ENCODE measurements around the gene LIMS2. TPM values are rescaled to one million over a fixed set of nuclear protein-coding genes. Genes with fewer than 3 reads are reported as not detected.

Gene LIMS2
- total RNA-seq, result 10 to 100 TPM in 1 of 2 donors, 1 to 10 TPM in 1; 8.1 to 15.5 TPM

- no peak for ATAC-seq
- no peaks in the 10 kb centered on the region for H3K9me3 Mint-ChIP-seq
These were observed at the start of gene LIMS2 for GRCh38 chr2:127675331-127676261. TSS of gene LIMS2 (minus strand) at chr2:127675530. CDS start at chr2:127675024, 506 bp downstream.

GRCh38 chr2:127722807-127723206, 47.5 kb upstream of the LIMS2 start:
- H3K27ac Mint-ChIP-seq, result no peak overlapping the region
- ATAC-seq (no peak), DNase-seq (ENCODE audit: low spot score in 2 of 2) (no peak)
- H3K36me3 Mint-ChIP-seq, result peaks cover 16 to 27% of the 10 kb centered on the region in 2 donors
- H3K9me3 Mint-ChIP-seq, result no peaks in the 10 kb centered on the region

More at GRCh38 chr2:127675331-127676261, at the start of gene LIMS2:
- DNase-seq (ENCODE audit: low spot score in 2 of 2), result no peak
- Mint-ChIP-seq H3K36me3 (no peaks in the 10 kb centered on the region), H3K27ac (no peak within 1 kb of the TSS)

- DNase-seq (ENCODE audit: low spot score in 2 of 2), result no peak
- Mint-ChIP-seq H3K36me3 (peaks cover 16 to 27% of the 10 kb centered on the region in 2 donors), H3K9me3 (no peaks in the 10 kb centered on the region), H3K27ac (peak overlapping the region in 1 of 2 donors; percentile 66)
- peak; percentile 42 to 52 for ATAC-seq
These were observed 46.6 kb upstream of the LIMS2 start for GRCh38 chr2:127721978-127722355.

- peaks cover 19 to 22% of the 10 kb centered on the region in 2 donors for H3K36me3 Mint-ChIP-seq
- DNase-seq (ENCODE audit: low spot score in 2 of 2), result no peak
- peak overlapping the region in 1 of 2 donors; percentile 66 for H3K27ac Mint-ChIP-seq
- peak in 1 of 2 donors; percentile 77 for ATAC-seq
- no peaks in the 10 kb centered on the region for H3K9me3 Mint-ChIP-seq
These were observed 46.1 kb upstream of the LIMS2 start for GRCh38 chr2:127721311-127721977.

GRCh38 chr2:127719301-127720218, 44.2 kb upstream of the LIMS2 start:
- Mint-ChIP-seq H3K36me3 (peaks cover 13 to 15% of the 10 kb centered on the region in 2 donors), H3K27ac (no peak overlapping the region), H3K9me3 (no peaks in the 10 kb centered on the region)
- DNase-seq (ENCODE audit: low spot score in 2 of 2) (no peak), ATAC-seq (peak in 1 of 2 donors; percentile 16)

GRCh38 chr2:127718271-127718670, 42.9 kb upstream of the LIMS2 start:
- no peak for ATAC-seq

GRCh38 chr2:127715778-127716449, 40.6 kb upstream of the LIMS2 start:
- H3K9me3 Mint-ChIP-seq, result no peaks in the 10 kb centered on the region
- ATAC-seq (no peak), DNase-seq (ENCODE audit: low spot score in 2 of 2) (no peak)
- peaks cover 0 to 4% of the 10 kb centered on the region in 2 donors for H3K36me3 Mint-ChIP-seq
- H3K27ac Mint-ChIP-seq, result peak overlapping the region; percentile 8 to 31

More at GRCh38 chr2:127718271-127718670, 42.9 kb upstream of the LIMS2 start:
- Mint-ChIP-seq H3K36me3 (peaks cover 10 to 13% of the 10 kb centered on the region in 2 donors), H3K27ac (no peak overlapping the region), H3K9me3 (no peaks in the 10 kb centered on the region)
- DNase-seq (ENCODE audit: low spot score in 2 of 2), result no peak

- Mint-ChIP-seq H3K36me3 (peaks cover 0 to 4% of the 10 kb centered on the region in 2 donors), H3K27ac (peak overlapping the region in 1 of 2 donors; percentile 8), H3K9me3 (no peaks in the 10 kb centered on the region)
- ATAC-seq (no peak), DNase-seq (ENCODE audit: low spot score in 2 of 2) (no peak)
These were observed 38.2 kb upstream of the LIMS2 start for GRCh38 chr2:127713562-127713961.

- Mint-ChIP-seq H3K27ac (no peak overlapping the region), H3K36me3 (peaks cover 0 to 4% of the 10 kb centered on the region in 2 donors), H3K9me3 (no peaks in the 10 kb centered on the region)
- ATAC-seq, result no peak
- no peak for DNase-seq (ENCODE audit: low spot score in 2 of 2)
These were observed 37.7 kb upstream of the LIMS2 start for GRCh38 chr2:127712999-127713398.

GRCh38 chr2:127709336-127709735, 34.0 kb upstream of the LIMS2 start:
- DNase-seq (ENCODE audit: low spot score in 2 of 2) (no peak), ATAC-seq (no peak)
- H3K36me3 Mint-ChIP-seq, result peaks cover 7 to 19% of the 10 kb centered on the region in 2 donors
- no peaks in the 10 kb centered on the region for H3K9me3 Mint-ChIP-seq
- H3K27ac Mint-ChIP-seq, result no peak overlapping the region

- H3K27ac Mint-ChIP-seq, result peak overlapping the region in 1 of 2 donors; percentile 65
- peaks cover 7 to 20% of the 10 kb centered on the region in 2 donors for H3K36me3 Mint-ChIP-seq
- no peaks in the 10 kb centered on the region for H3K9me3 Mint-ChIP-seq
- DNase-seq (ENCODE audit: low spot score in 2 of 2) (no peak), ATAC-seq (peak in 1 of 2 donors; percentile 16)
These were observed 32.7 kb upstream of the LIMS2 start for GRCh38 chr2:127707890-127708648.

- no peak for ATAC-seq
- H3K36me3 Mint-ChIP-seq, result peaks cover 16 to 30% of the 10 kb centered on the region in 2 donors
- no peaks in the 10 kb centered on the region for H3K9me3 Mint-ChIP-seq
- H3K27ac Mint-ChIP-seq, result peak overlapping the region; percentile 36 to 50
- DNase-seq (ENCODE audit: low spot score in 2 of 2), result no peak
These were observed 31.1 kb upstream of the LIMS2 start for GRCh38 chr2:127706215-127706990.

- DNase-seq (ENCODE audit: low spot score in 2 of 2), result no peak
- ATAC-seq, result no peak
- Mint-ChIP-seq H3K9me3 (no peaks in the 10 kb centered on the region), H3K27ac (peak overlapping the region in 1 of 2 donors; percentile 82), H3K36me3 (peaks cover 16 to 30% of the 10 kb centered on the region in 2 donors)
These were observed 30.2 kb upstream of the LIMS2 start for GRCh38 chr2:127705391-127706065.

All from activated naive CD4-positive, alpha-beta T cell treated with anti-CD3 and anti-CD28 coated beads, Interleukin-2, amount 50 U/mL, for 72 hours (primary cell).